A673 (cell line): ENCODE data around the gene CALHM2.

Experiments used
- EZH2 ChIP-seq: fragments of 200-600 bp; sonication (generic); IDR thresholded peaks from 2 replicates; pipeline ENCODE4 v1.6.1; 2017; ENCODE audit warnings: borderline replicate concordance, low read depth, mild to moderate bottlenecking, mixed read lengths, antibody characterized with exemption, low read length; ENCODE audit not compliant: poor library complexity, severe bottlenecking
- TF ChIP-seq, protein P1 (sequence below): fragments of 300-800, 200-600 bp; sonication (generic); conservative IDR thresholded peaks from 2 replicates; pipeline ENCODE4 v1.5.1; 2017; ENCODE audit warnings: low read depth, mild to moderate bottlenecking, antibody characterized with exemption, low read length, moderate library complexity, mixed read lengths

DNA sequence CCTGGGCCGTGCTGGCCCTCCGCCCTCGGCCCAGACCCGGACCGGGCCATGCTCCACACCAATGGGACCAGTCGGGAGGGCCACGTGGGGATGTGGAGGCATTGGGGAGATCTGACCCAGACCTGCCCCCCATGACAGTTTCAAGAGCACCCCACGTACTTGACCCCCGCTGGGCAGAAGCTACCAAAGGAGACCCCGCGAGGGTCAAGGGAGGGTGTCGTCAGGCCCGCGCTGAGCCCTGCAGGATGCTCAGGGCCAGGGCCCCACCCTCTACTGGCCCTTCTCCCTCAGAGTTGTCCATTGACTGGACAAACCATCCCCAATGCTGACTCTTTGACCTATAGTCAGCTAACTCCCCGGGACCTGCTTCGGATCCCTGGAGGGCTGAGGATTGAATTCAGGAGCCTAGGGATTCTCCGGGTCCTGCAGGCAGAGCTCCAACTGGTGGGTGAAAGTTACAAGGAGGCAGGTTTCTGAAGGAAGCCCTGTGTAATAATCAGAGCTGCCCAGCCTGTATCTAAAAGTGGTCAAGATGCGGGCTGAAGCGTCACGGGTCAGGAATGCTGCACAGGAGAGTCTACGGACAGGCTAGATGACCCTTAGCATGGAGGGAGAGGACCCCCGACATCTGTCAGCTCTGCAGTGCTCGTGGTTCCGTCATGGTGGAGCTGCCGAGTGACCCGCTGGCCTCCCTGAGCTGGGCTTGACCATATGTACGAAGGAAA is 498 bp upstream of the CALHM2 start:
- no peak for TF ChIP-seq EZH2
- TF ChIP-seq, protein P1, sequence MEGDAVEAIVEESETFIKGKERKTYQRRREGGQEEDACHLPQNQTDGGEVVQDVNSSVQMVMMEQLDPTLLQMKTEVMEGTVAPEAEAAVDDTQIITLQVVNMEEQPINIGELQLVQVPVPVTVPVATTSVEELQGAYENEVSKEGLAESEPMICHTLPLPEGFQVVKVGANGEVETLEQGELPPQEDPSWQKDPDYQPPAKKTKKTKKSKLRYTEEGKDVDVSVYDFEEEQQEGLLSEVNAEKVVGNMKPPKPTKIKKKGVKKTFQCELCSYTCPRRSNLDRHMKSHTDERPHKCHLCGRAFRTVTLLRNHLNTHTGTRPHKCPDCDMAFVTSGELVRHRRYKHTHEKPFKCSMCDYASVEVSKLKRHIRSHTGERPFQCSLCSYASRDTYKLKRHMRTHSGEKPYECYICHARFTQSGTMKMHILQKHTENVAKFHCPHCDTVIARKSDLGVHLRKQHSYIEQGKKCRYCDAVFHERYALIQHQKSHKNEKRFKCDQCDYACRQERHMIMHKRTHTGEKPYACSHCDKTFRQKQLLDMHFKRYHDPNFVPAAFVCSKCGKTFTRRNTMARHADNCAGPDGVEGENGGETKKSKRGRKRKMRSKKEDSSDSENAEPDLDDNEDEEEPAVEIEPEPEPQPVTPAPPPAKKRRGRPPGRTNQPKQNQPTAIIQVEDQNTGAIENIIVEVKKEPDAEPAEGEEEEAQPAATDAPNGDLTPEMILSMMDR, result no peak
